Nephron progenitor cell (in vitro differentiated cells): ENCODE measurements around the gene INHBB.

Experiments used
- DNase-seq: peaks from one replicate; pipeline ENCODE4 v3.0.0; 2021
- H3K27ac Mint-ChIP-seq: 2 replicates; pipeline ENCODE4 v1.8.0; 2021; ENCODE audit warnings: mild to moderate bottlenecking, moderate library complexity, mixed read lengths
- H3K27me3 Mint-ChIP-seq: 2 replicates; pipeline ENCODE4 v1.8.0; 2021; ENCODE audit warnings: mild to moderate bottlenecking, low read depth, mixed read lengths; ENCODE audit not compliant: poor library complexity
- H3K36me3 Mint-ChIP-seq: 2 replicates; pipeline ENCODE4 v1.8.0; 2021; ENCODE audit warnings: low read depth, mixed read lengths
- H3K4me1 Mint-ChIP-seq: 2 replicates; pipeline ENCODE4 v1.8.0; 2021; ENCODE audit warnings: mixed read lengths
- H3K4me3 Mint-ChIP-seq: 2 replicates; pipeline ENCODE4 v1.8.0; 2021; ENCODE audit warnings: mild to moderate bottlenecking, moderate library complexity, mixed read lengths
- H3K9me3 Mint-ChIP-seq: 2 replicates; pipeline ENCODE4 v1.8.0; 2021; ENCODE audit warnings: mild to moderate bottlenecking, moderate library complexity, mixed read lengths
- TF ChIP-seq, protein P1 (sequence below): fragments of 200-600 bp; sonication (generic); IDR thresholded peaks from 2 replicates; pipeline ENCODE4 v1.5.0; 2021; ENCODE audit warnings: antibody characterized with exemption

INHBB gene

DNA sequence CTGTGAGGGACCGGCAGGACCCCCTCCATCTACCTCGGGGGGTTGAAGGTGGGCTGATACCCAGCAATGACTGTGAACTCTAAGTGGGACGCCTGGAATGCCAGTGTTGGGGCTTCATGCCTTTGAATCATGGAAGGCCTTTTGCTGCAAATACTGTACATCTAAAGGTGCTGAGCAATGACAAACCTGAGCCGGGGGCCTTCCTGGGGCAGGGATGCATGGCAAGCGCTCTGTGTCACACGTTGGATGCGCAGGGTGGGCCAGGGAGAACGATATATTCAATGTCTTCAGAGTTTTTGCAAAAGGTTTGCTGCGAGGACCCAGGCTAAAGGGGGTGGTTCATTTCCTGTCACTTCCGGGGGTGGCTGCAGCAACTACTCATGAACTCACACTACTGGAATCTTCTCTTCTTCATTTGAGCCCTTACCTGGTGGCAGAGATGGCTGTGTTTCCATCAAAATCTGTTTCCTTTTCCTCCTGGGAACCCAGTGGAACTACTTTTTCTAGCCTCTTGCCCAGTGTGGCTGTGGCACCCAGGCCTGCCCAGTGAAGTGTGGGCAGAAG, 24.1 kb upstream of the INHBB start:
- no peak overlapping the region for H3K4me3 Mint-ChIP-seq
- no peaks in the 10 kb centered on the region for H3K9me3 Mint-ChIP-seq
- no peaks in the 10 kb centered on the region for H3K36me3 Mint-ChIP-seq
- DNase-seq: no peak
- H3K27me3 Mint-ChIP-seq: peaks cover 59% of the 10 kb centered on the region
- H3K4me1 Mint-ChIP-seq: peaks cover 14% of the 10 kb centered on the region
- no peak overlapping the region for H3K27ac Mint-ChIP-seq
- TF ChIP-seq, protein P1, sequence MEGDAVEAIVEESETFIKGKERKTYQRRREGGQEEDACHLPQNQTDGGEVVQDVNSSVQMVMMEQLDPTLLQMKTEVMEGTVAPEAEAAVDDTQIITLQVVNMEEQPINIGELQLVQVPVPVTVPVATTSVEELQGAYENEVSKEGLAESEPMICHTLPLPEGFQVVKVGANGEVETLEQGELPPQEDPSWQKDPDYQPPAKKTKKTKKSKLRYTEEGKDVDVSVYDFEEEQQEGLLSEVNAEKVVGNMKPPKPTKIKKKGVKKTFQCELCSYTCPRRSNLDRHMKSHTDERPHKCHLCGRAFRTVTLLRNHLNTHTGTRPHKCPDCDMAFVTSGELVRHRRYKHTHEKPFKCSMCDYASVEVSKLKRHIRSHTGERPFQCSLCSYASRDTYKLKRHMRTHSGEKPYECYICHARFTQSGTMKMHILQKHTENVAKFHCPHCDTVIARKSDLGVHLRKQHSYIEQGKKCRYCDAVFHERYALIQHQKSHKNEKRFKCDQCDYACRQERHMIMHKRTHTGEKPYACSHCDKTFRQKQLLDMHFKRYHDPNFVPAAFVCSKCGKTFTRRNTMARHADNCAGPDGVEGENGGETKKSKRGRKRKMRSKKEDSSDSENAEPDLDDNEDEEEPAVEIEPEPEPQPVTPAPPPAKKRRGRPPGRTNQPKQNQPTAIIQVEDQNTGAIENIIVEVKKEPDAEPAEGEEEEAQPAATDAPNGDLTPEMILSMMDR: no peak

DNA sequence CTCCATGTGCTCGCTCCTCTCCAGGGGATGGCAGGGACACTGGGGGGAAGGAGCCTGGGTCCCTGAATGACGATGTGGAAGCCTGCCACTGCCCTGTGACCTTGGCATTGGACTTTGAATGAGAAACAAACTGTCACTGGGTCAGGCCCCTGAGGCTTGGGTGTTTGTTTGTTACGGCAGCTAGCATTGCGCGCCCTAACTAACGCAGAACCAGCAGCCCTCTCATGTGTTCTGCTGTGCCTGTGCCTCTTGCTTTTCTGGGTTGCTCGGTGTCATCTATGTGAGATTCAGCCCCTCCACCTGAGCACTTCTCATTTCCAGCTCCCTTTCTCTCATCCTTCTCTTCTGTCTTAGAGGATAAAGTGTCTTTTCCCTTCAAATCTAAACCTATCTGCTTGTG, 23.6 kb upstream of the INHBB start:
- Mint-ChIP-seq H3K4me3 (no peak overlapping the region), H3K27ac (no peak overlapping the region), H3K27me3 (peaks cover 59% of the 10 kb centered on the region), H3K4me1 (peaks cover 14% of the 10 kb centered on the region), H3K36me3 (no peaks in the 10 kb centered on the region), H3K9me3 (no peaks in the 10 kb centered on the region)
- DNase-seq: no peak
- TF ChIP-seq, protein P1: no peak

DNA sequence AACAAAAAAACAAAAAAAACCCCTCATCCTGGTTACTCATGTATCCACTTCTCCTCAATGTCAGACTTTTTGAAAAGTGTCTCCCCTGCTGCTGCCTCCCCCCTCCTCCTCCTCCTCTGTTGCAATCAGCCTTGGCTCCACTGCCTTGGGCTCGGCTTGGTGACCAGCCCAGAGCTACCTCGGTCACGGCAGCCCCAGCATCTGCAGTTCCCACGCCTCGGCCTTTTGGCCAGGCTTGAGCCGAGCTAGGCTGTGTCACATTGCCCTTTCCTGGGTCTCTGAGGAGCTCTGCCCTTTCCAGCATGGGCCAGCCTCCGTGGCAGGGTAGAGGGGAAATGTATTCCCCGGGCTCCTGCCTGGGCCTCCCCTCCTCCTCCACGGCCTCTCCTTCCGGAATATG, 22.7 kb upstream of the INHBB start:
- peaks cover 60% of the 10 kb centered on the region for H3K27me3 Mint-ChIP-seq
- TF ChIP-seq, protein P1: no peak
- no peak for DNase-seq
- H3K9me3 Mint-ChIP-seq: no peaks in the 10 kb centered on the region
- peaks cover 14% of the 10 kb centered on the region for H3K4me1 Mint-ChIP-seq
- H3K27ac Mint-ChIP-seq: no peak overlapping the region
- no peaks in the 10 kb centered on the region for H3K36me3 Mint-ChIP-seq
- no peak overlapping the region for H3K4me3 Mint-ChIP-seq

DNA sequence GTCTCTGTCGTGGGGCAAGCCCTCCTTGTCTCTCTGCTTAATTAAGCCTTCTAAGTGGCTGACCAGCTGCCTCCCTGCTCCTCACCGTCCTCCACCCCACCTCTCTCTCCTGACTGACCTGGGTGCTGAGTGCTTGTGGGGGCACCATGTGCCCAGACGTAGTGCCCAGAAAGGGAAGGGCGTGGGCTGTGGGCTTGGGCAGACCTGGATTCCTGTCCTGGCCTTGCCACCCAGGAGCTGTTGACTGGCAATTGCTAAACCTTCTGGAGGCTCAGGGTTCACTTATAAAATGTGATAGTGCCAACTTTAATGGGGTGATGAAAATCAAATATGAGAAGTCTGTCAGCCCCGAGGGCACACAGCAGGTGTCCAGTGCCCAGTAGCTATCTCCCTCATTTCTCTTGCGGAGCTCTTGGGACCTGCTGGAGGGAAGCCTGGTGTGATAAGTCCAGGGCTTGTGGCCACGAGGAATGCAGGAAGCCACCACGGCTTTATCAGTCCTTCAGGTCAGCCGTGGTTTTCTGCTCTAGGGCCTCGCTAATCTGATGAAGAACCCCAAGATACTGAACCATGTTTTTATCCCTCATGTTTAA, 22.0 kb upstream of the INHBB start:
- Mint-ChIP-seq H3K27me3 (peaks cover 64% of the 10 kb centered on the region), H3K27ac (no peak overlapping the region), H3K9me3 (no peaks in the 10 kb centered on the region), H3K4me1 (peaks cover 11% of the 10 kb centered on the region), H3K36me3 (no peaks in the 10 kb centered on the region), H3K4me3 (no peak overlapping the region)
- TF ChIP-seq, protein P1: no peak
- DNase-seq: no peak

DNA sequence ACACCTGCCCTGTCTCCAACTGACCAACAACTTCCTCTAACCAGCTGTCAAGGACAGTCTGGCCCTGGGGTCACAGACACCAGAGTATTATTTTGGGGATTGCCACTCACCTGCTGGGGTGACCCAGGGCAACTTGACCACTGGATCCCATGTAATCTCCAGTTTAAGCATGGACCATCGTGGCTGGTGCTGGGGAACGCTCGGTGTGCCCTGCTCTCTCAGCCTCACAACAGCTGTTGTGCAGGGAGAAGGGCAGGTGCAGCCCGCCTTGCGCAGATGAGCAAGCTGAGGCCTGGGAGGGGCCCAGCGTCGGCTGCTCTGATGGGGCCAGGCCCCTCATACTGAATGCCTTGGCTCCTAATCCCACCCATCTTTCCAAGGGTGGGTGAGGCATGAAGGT, 21.0 kb upstream of the INHBB start:
- H3K27me3 Mint-ChIP-seq: peaks cover 63% of the 10 kb centered on the region

More for the DNA sequence above, 21.0 kb upstream of the INHBB start:
- Mint-ChIP-seq H3K9me3 (no peaks in the 10 kb centered on the region), H3K27ac (no peak overlapping the region), H3K4me1 (peaks cover 1% of the 10 kb centered on the region), H3K4me3 (no peak overlapping the region), H3K36me3 (no peaks in the 10 kb centered on the region)
- no peak for DNase-seq
- TF ChIP-seq, protein P1: no peak
